Aorta (tissue), 5 donors: Measurements from ENCODE around the gene PROP1. TPM values are rescaled to one million over a fixed set of nuclear protein-coding genes. Genes with fewer than 3 reads are reported as not detected.
A peak's percentile ranks its signal among the peaks of the same experiment; 100 is the strongest.
"Not testable (repeated sequence)": the region's sequence is repeated elsewhere in the genome, so short reads cannot be mapped to it uniquely, and the experiment has no call there.

ENCODE experiments used
- ATAC-seq: fragments of 200-7000 bp; cut with Tn5 transposase; one replicate; pipeline ENCODE4 v1.9.1; 2022; ENCODE audit warnings: moderate library complexity; ENCODE audit not compliant: low FRiP score
- DNase-seq, 2 donors: peaks; one replicate each; pipeline ENCODE4 v3.0.0-alpha.2; 2020
- H3K27ac ChIP-seq, 2 donors: one replicate each; pipeline ENCODE4 v1.5.1; 2013; ENCODE audit warnings: low read length in 2 of 2, mild to moderate bottlenecking in 2 of 2, moderate library complexity in 2 of 2, control low read depth in 1 of 2, inconsistent platforms in 1 of 2, low read depth in 1 of 2
- H3K27me3 ChIP-seq, 2 donors: one replicate each; pipeline ENCODE4 v1.6.1; 2013; ENCODE audit warnings: control low read depth in 1 of 2, low read length in 1 of 2, mild to moderate bottlenecking in 1 of 2, moderate library complexity in 1 of 2; ENCODE audit not compliant: insufficient read depth in 2 of 2, control insufficient read depth in 1 of 2
- H3K36me3 ChIP-seq, 2 donors: one replicate each; pipeline ENCODE4 v1.6.1; 2013; ENCODE audit warnings: control low read depth in 1 of 2, low read length in 1 of 2, mild to moderate bottlenecking in 1 of 2; ENCODE audit not compliant: insufficient read depth in 2 of 2, control insufficient read depth in 1 of 2
- H3K4me1 ChIP-seq, 2 donors: one replicate each; pipeline ENCODE4 v1.6.1; 2013; ENCODE audit warnings: low read length in 2 of 2, control low read depth in 1 of 2, mild to moderate bottlenecking in 1 of 2, moderate library complexity in 1 of 2; ENCODE audit not compliant: insufficient read depth in 2 of 2, control insufficient read depth in 1 of 2
- H3K4me3 ChIP-seq, 2 donors: one replicate each; pipeline ENCODE4 v1.5.1; 2013; ENCODE audit warnings: low read length in 2 of 2, control low read depth in 1 of 2, mild to moderate bottlenecking in 1 of 2
- H3K9me3 ChIP-seq: one replicate; pipeline ENCODE4 v1.6.1; 2013; ENCODE audit warnings: mild to moderate bottlenecking, low read length; ENCODE audit not compliant: control insufficient read depth
- WGBS, 2 donors: extraction: QIAGEN DNeasy Blood & Tissue Kit; methylation state at CpG; one replicate each; pipeline ENCODE4 v1.1.7; 2013; 5-methylcytosine and 5-hydroxymethylcytosine counted together
- intact Hi-C, 2 donors: fragments of 100-400 bp; cut with DNase I; formaldehyde crosslinking; loops; one replicate each; pipeline versions ENCODE4 v1.14.2 to v1.15.0; 2022
- long read RNA-seq, 2 donors: library from polyadenylated mRNA; unstranded; transcript quantifications; one replicate each; pipeline ENCODE4 v2.0.0, GENCODE V29; 2020 to 2021
- polyA plus RNA-seq, 2 donors: library from polyadenylated mRNA; stranded (reverse); fragments of 200-250 nt; gene quantifications; one replicate each; pipeline ENCODE4 v1.2.3, GENCODE V29; 2013
- total RNA-seq, 2 donors: library from RNA; stranded (reverse); fragmentation: NEBNext Ultra II Directional; extraction: Animal tissue kit (Norgen Biotek cat#: 25700); gene quantifications; one replicate each; pipeline ENCODE4 v1.2.1, GENCODE V29; 2021
- donor health status: healthy with polysubstance abuse.
- donor health status: Bipolar disorder and iron deficiency.
- donor health status: DM: no; HTN: no; CAD: no.
- donor health status: DM: no; HTN: no; CAD: no.
- donor health status: DM: yes; HTN: yes; CAD: no.

Gene PROP1
- total RNA-seq (not detected), polyA plus RNA-seq (not detected)
- long read RNA-seq, donor 1 = 0 reads
- long read RNA-seq, donor 2 = 0 reads

DNA sequence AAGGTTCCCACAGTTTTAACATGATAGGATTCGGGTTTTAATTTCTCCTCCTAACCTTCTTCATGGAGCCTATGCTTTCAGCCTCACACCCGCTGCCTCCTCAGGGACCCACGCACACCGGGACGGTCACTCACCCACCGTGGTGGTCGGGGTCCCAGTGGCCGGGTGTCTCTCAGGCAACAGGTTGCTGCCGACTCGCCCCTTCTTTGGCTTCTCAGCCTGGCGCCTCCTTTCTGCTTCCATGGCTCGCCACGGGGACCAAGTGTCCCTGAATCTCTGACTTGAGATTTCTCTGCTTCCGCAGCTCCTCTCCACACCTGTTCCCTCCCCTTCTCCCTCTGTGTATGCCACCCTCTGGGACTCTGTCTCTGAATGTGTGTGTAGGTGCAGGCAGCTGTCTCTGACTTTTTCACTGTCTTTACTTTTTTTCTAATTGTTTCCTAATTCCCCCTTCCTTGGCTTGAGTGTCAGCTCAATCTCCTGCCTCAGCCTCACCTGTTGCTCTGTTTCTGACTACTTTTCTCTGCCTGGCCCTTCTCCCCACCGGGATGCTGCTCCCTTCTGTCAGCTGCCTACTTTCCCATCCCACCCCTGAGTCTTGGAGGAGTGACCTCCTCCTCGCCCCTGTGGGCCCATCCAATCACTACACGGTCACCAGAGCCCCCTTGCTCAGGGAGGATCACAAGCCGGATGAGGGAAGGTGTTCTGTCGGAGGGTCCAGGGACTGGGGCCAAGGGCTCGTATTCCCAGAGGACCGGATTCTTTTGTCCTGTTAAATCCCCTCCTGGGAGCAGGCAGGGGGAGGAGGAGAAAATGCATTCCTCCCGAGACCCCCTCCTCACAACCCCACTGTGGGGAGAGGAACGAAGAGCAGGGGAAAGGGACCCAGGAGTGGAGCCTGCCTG is at the start of gene PROP1:
PROP1 (minus strand) TSS at position 552 of the 905 bp plus-strand sequence; CDS start at position 243, 309 bp downstream.
- H3K27me3 ChIP-seq = no peaks in the 10 kb centered on the region
- ATAC-seq (no peak), DNase-seq (no peak)
- WGBS, 2 donors = 41 to 42% methylated on average over 23 of the region's 23 CpGs
- no peak within 1 kb of the TSS for H3K27ac ChIP-seq
- no peaks in the 10 kb centered on the region for H3K36me3 ChIP-seq
- H3K4me3 ChIP-seq = no peak within 1 kb of the TSS
- no peaks in the 10 kb centered on the region for H3K4me1 ChIP-seq
- H3K9me3 ChIP-seq = no peaks in the 10 kb centered on the region
- intact Hi-C loops = no loop called here

DNA sequence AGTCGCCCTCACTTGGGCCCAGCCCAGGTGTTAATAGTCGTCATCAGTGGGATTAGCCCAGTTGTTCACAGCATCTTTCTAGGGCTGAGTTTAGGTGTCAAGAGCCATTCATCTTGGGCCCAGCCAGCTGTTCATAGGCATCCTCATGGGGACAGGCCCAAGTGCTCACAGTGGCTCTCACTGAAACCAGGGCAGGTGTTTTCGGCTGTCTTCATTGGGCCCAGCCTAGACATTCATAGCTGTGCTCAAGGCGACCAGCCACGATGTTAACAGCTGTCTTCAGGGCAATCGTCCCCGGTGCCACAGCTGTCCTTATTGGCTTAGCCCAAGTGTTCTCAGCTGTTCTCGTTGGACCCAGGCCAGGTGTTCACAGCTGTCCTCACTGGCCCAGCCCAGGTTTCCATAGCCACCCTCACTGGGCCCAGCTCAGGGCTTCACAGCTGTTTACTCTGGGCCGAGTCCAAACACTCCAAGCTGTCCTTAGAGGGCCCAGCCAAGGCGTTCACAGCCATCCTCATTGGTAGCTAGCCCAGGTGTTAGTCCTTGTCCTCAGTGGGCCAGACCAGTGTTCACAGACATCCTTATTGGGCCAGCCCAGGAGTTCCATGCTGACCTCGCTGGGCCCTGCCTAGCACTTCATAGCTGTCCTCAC is 23.5 kb upstream of the PROP1 start:
- DNase-seq, H3K36me3 ChIP-seq, H3K27ac ChIP-seq, H3K4me3 ChIP-seq, H3K4me1 ChIP-seq, H3K9me3 ChIP-seq, intact Hi-C loops, H3K27me3 ChIP-seq, ATAC-seq: not testable (repeated sequence)
- 82 to 86% methylated on average over 3 to 7 of the region's 11 CpGs for WGBS, 2 donors

DNA sequence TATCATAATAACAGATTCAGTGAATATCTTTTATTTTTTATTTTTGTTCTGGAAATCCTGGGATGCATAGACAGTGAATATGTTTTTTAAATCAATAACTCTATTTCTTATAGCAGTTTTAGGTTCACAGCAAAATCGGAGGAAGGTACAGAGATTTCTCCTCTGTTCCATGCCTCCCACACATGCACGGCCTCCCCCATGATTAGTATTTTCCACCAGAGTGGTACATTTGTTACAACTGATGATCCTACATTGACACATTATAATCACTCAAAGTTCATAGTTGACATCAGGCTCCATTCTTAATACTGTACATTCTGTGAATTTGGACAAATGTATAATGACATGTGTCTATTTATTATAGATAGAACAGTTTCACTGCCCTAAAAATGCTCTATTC is 16.7 kb upstream of the PROP1 start:
- DNase-seq, ATAC-seq, H3K27ac ChIP-seq, H3K4me1 ChIP-seq, intact Hi-C loops, H3K9me3 ChIP-seq, H3K4me3 ChIP-seq, H3K36me3 ChIP-seq, H3K27me3 ChIP-seq: not testable (repeated sequence)
- WGBS, 2 donors = 76 to 80% methylated on average over 2 of the region's 2 CpGs

DNA sequence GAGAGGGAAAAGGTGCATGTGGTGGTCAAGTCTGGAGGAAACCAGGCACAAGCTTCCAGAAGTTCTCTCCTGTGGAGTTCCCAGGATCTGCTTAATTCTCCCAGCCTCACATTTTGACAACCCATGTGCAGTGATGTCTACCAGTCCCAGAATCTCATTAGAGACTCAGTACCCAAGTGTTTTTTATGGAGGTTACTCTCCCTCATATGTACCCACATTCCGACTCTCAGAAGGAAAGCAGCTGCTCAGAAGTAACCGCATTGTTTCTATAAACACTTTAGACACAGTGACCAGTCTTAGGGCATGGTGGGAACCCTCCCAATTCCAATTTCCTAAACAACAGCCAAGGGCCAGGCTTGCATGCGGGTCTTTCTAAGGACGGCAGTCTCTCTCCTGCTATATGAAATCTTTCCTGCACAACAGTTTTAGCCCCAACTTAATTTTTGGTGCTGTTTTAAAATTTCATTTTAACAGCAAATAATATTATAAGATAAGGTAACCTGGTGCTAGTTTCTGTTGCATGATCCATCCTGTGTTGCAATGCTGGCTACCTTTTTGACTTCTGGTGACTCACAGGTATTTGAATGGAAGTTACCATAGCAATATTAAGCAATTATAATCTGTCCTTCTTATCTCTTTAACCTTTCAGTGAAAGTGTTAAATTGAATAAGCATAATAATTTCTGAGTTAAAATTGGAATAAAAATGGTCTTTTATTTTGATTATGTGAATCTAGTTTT is 15.9 kb upstream of the PROP1 start:
- ATAC-seq, intact Hi-C loops, H3K36me3 ChIP-seq, H3K4me1 ChIP-seq, H3K27me3 ChIP-seq, H3K27ac ChIP-seq, DNase-seq, H3K9me3 ChIP-seq, H3K4me3 ChIP-seq: not testable (repeated sequence)
- 72 to 86% methylated on average over 4 of the region's 4 CpGs for WGBS, 2 donors

DNA sequence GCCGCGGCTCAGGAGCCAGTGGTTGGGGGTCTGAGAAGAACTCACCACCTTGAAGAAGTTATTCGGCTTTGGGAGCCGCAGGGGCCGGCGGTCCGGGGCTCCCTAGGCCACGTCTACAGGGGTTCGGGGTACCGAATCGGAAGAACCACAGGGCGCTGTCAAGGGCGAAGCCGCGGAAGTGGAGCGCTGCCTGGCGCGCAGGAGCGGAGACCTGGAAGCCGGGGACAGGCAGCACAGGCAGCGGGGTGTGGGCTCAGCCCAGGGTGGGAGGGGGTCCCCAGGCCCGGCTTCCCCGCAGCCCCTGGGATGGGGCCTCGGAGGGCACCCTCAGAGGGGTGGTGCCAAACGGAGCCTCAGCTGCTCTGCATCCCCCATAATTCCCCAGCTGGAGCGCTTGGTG is 11.2 kb upstream of the PROP1 start:
- WGBS, 2 donors = 10 to 13% methylated on average over 9 to 25 of the region's 26 CpGs
- H3K4me3 ChIP-seq, DNase-seq, ATAC-seq, H3K27me3 ChIP-seq, H3K4me1 ChIP-seq, intact Hi-C loops, H3K36me3 ChIP-seq, H3K9me3 ChIP-seq, H3K27ac ChIP-seq: not testable (repeated sequence)

DNA sequence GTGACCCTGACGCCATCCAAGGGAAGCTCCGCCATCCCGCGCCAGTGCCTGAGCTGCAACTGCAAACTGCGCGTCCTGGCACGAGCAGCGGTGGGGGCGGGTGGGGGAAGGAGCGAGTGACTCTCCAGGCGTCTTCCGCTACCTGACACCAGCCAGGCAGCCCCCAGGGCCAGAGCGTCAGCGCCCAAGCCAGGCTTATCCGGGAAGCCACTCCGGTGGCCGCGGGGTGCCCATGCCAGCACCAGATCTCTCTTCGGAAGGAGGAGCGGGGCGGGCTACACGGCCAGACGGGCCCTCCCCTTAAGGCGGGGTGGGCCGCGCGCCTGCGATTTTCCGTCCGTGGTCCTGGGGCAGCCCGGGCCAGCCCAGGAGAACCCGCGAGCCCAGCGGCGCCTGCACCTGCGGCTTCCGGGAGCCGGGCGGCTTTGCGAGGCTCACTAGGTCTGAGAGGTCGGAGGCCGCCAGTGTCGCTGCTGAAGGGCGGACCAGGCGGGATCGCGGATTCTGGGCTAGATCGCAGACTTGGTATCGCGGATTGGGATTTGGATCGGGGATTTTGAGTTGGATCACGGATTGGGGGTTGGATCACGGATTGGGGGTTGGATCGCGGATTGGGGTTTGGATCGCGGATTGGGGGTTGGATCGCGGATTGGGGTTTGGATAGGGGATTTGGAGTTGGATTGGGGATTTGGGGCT is 10.6 kb upstream of the PROP1 start:
- H3K36me3 ChIP-seq, H3K27ac ChIP-seq, H3K27me3 ChIP-seq, DNase-seq, intact Hi-C loops, H3K4me3 ChIP-seq, H3K9me3 ChIP-seq, H3K4me1 ChIP-seq: not testable (repeated sequence)
- peak; percentile 54 for ATAC-seq
- WGBS, 2 donors = 5 to 6% methylated on average over 25 to 44 of the region's 59 CpGs

DNA sequence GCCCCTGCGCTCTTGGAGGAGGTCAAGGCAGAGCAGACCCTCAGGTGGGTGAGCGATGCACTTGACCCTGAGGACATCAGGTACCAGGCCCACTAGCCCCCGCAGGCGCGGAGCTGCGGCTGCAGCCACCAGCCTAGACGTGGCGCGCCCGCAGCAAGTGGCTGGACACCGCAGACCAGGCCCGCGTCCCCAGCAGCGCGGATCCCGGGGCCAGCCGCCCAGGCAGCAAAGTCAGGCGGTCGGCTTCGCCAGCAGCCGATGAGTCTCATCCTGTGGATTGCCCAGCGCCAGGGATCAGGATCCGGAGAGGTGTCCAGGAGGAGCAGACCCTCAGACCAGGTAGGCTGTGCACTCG is 10.1 kb upstream of the PROP1 start:
- H3K27ac ChIP-seq, H3K27me3 ChIP-seq, H3K4me1 ChIP-seq, DNase-seq, H3K9me3 ChIP-seq, H3K36me3 ChIP-seq, H3K4me3 ChIP-seq, intact Hi-C loops: not testable (repeated sequence)
- 63% methylated on average over 1 of the region's 24 CpGs; no CpG with 5 or more reads in 1 of the 2 donors for WGBS, 2 donors
- ATAC-seq = peak; percentile 54

DNA sequence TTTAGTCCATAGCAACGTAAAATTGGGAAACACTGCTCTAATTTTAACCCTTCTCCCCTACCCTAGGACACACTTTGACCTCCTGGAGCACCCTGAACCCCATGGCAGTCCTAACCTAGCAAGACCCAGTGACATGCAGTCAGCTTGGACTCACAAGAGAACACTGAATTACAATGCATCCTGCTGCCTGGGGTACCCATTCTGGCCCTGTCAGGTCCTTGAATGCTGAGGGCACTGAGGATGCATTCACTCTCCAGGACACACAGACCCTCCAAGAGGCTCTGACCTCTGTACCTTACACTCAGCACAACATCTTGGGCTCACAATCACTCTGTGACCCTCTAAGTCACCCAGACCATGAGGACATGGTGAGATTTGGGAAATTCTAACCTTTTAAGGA is 1.8 kb upstream of the PROP1 start:
- 43 to 58% methylated on average over 1 of the region's 1 CpG for WGBS, 2 donors
- Histone ChIP-seq H3K9me3 (no peaks in the 10 kb centered on the region), H3K27me3 (no peaks in the 10 kb centered on the region), H3K27ac (no peak overlapping the region), H3K36me3 (no peaks in the 10 kb centered on the region), H3K4me1 (no peaks in the 10 kb centered on the region), H3K4me3 (no peak overlapping the region)
- no peak for ATAC-seq
- no peak for DNase-seq
- intact Hi-C loops = no loop called here
